Upper lobe of left lung (tissue), 6 donors: ENCODE measurements around the gene PLSCR4. TPM values are rescaled to one million over a fixed set of nuclear protein-coding genes. Genes with fewer than 3 reads are reported as not detected.

Experiments
- ATAC-seq, 2 donors: fragments of 200-7000 bp; cut with Tn5 transposase; one replicate each; pipeline ENCODE4 v1.9.1; 2022; ENCODE audit warnings: mild to moderate bottlenecking in 2 of 2, moderate library complexity in 2 of 2; ENCODE audit not compliant: low FRiP score in 2 of 2
- DNase-seq, 2 donors: peaks; one replicate each; pipeline ENCODE4 v3.0.0-alpha.2; 2019 to 2020
- H3K27ac ChIP-seq, 4 donors: fragments of 200-600 bp; sonication (generic); one replicate each; pipeline ENCODE4 v1.5.1; 2016 to 2019
- H3K27me3 ChIP-seq, 4 donors: fragments of 200-600 bp; sonication (generic); one replicate each; pipeline ENCODE4 v1.5.1; 2017 to 2019
- H3K36me3 ChIP-seq, 4 donors: fragments of 200-600 bp; sonication (generic); one replicate each; pipeline ENCODE4 v1.5.1; 2016 to 2019
- H3K4me1 ChIP-seq, 4 donors: fragments of 200-600 bp; sonication (generic); one replicate each; pipeline ENCODE4 v1.5.1; 2018 to 2019
- H3K4me3 ChIP-seq, 4 donors: fragments of 200-600 bp; sonication (generic); one replicate each; pipeline ENCODE4 v1.5.1; 2017 to 2019; ENCODE audit warnings: mild to moderate bottlenecking in 2 of 4, moderate library complexity in 1 of 4
- H3K9me3 ChIP-seq, 4 donors: fragments of 200-600 bp; sonication (generic); one replicate each; pipeline ENCODE4 v1.5.1; 2018 to 2019
- EP300 ChIP-seq, 4 donors: sonication (generic); formaldehyde crosslinking; IDR thresholded peaks; one replicate each; pipeline ENCODE4 v1.5.1; 2017; ENCODE audit warnings: antibody characterized with exemption in 4 of 4, control low read depth in 2 of 4
- POLR2A ChIP-seq, 4 donors: fragments of 450-650 bp; IDR thresholded peaks; one replicate each; pipeline ENCODE4 v1.5.1; 2016 to 2017; ENCODE audit warnings: antibody characterized with exemption in 4 of 4, mild to moderate bottlenecking in 2 of 4
- POLR2AphosphoS5 ChIP-seq, 2 donors: sonication (generic); formaldehyde crosslinking; IDR thresholded peaks; one replicate each; pipeline ENCODE4 v1.5.1; 2017; ENCODE audit warnings: antibody characterized with exemption in 2 of 2
- WGBS, 2 donors: methylation state at CpG; one replicate each; pipeline ENCODE4 v1.1.5; 2017 to 2018; 5-methylcytosine and 5-hydroxymethylcytosine counted together
- total RNA-seq, 6 donors: library from RNA; depleted of rRNA in 4 of 6; stranded (reverse); fragments of >200 nt in 4 of 6; gene quantifications; one replicate each; pipeline versions ENCODE4 v1.1.0 to v1.2.1, GENCODE V29; 2016 to 2021
- TF ChIP-seq, protein P1 (sequence below), 6 experiments: fragments of 450-650 bp in 4 of 6; fragments of 200-600 bp in 2 of 6; sonication (generic) in 2 of 6; IDR thresholded peaks; one replicate each; pipeline ENCODE4 v1.5.1; 2016 to 2019; ENCODE audit warnings: antibody characterized with exemption in 6 of 6
- donor health status: DM: no; HTN: no; CAD: no; lungs with moderate emphysema.
- donor health status: DM: no; HTN: yes; CAD: no; lungs with severe emphysema.

Gene PLSCR4
- total RNA-seq, 6 donors from 2014 or later = 16.8 to 56.4 (median 37.8) TPM

DNA sequence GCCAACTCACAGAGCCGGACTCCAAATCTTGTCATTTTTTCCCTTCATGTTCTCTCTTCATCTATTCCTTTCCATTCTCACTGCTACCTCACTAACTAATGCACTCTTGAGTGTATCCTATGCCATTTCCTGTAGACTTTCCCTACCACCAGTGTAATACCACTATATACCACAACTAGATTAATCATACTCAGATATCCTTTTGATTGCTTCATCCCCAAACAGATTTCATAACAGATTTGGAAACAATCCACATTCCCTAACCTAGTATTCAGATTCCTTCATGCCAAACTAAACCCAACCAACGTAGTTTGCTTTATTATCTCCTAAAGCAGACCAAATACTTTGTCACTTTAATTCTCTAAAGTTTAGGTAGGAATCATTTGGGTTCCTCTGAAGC, 87.3 kb downstream of the PLSCR4 start:
- Histone ChIP-seq H3K4me1 (peaks cover 2 to 16% (median 4%) of the 10 kb centered on the region in 4 donors), H3K27me3 (no peaks in the 10 kb centered on the region), H3K9me3 (no peaks in the 10 kb centered on the region), H3K27ac (no peak overlapping the region), H3K4me3 (no peak overlapping the region), H3K36me3 (no peaks in the 10 kb centered on the region)
- DNase-seq (no peak), ATAC-seq (no peak)
- TF ChIP-seq, protein P1, sequence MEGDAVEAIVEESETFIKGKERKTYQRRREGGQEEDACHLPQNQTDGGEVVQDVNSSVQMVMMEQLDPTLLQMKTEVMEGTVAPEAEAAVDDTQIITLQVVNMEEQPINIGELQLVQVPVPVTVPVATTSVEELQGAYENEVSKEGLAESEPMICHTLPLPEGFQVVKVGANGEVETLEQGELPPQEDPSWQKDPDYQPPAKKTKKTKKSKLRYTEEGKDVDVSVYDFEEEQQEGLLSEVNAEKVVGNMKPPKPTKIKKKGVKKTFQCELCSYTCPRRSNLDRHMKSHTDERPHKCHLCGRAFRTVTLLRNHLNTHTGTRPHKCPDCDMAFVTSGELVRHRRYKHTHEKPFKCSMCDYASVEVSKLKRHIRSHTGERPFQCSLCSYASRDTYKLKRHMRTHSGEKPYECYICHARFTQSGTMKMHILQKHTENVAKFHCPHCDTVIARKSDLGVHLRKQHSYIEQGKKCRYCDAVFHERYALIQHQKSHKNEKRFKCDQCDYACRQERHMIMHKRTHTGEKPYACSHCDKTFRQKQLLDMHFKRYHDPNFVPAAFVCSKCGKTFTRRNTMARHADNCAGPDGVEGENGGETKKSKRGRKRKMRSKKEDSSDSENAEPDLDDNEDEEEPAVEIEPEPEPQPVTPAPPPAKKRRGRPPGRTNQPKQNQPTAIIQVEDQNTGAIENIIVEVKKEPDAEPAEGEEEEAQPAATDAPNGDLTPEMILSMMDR (IDR thresholded peaks at IDR 0.05) = peak in 5 of 6 experiments; percentile 7 to 67 (median 48)
- TF ChIP-seq POLR2AphosphoS5 (IDR thresholded peaks at IDR 0.05) (peak in 1 of 2 donors; percentile 14), EP300 (IDR thresholded peaks at IDR 0.05) (no peak), POLR2A (IDR thresholded peaks at IDR 0.05) (no peak)
- WGBS, 2 donors = 64 to 77% methylated on average over 2 of the region's 2 CpGs

DNA sequence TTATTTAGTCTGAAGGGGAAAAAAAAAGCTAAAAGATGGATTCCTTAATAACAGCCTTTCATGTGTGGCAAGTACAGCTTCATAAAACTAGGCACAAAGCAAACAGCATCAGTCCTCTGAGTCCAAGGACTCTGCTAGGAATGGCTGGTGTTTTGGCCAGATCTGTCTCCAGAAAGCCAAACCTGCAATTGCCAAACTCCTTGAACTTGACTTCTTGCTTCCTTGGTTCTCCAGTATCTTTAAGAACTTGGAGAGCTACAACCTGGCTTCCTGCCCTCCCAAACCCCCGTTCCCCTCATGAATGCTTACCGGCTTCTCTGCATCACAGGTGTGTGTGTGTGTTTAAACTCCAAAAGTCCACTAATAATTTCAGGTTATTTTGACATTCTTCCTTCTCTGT, 88.3 kb downstream of the PLSCR4 start:
- no peak for DNase-seq
- H3K27ac ChIP-seq = peak overlapping the region in 1 of 4 donors; percentile 96
- H3K4me1 ChIP-seq = peaks cover 3 to 21% (median 8%) of the 10 kb centered on the region in 4 donors
- ATAC-seq = no peak
- no peaks in the 10 kb centered on the region for H3K36me3 ChIP-seq
- 61 to 74% methylated on average over 2 of the region's 2 CpGs for WGBS, 2 donors
- no peak for TF ChIP-seq POLR2A (IDR thresholded peaks at IDR 0.05)
- no peak for TF ChIP-seq EP300 (IDR thresholded peaks at IDR 0.05)
- no peak for TF ChIP-seq POLR2AphosphoS5 (IDR thresholded peaks at IDR 0.05)
- TF ChIP-seq, protein P1 (IDR thresholded peaks at IDR 0.05) = no peak
- no peak overlapping the region for H3K4me3 ChIP-seq
- no peaks in the 10 kb centered on the region for H3K27me3 ChIP-seq
- H3K9me3 ChIP-seq = no peaks in the 10 kb centered on the region

DNA sequence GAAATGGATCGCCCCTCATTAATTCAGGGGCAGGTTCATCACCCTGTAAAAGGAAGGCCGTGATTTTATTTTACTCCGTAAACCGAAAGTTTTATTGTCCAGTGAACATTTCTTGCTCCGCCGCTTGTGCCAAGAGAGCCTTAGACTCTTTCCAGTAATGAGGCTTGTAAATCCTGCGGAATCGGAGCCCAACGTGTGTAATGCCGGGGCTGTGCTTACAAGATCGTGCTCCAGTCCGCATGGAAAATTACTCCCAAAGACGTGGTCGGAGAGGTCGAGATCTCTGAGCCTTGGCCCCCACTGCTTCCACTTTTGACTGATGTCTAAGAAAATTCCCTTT, 89.3 kb downstream of the PLSCR4 start:
- H3K36me3 ChIP-seq = no peaks in the 10 kb centered on the region
- H3K9me3 ChIP-seq = no peaks in the 10 kb centered on the region
- peak overlapping the region; percentile 60 to 82 (median 71) for H3K4me3 ChIP-seq
- DNase-seq = peak in 1 of 2 donors; percentile 30
- ATAC-seq = peak in 1 of 2 donors; percentile 31
- WGBS, 2 donors = 6 to 13% methylated on average over 14 to 15 of the region's 15 CpGs
- no peak for TF ChIP-seq POLR2A (IDR thresholded peaks at IDR 0.05)
- TF ChIP-seq POLR2AphosphoS5 (IDR thresholded peaks at IDR 0.05) = no peak
- no peak for TF ChIP-seq EP300 (IDR thresholded peaks at IDR 0.05)
- TF ChIP-seq, protein P1 (IDR thresholded peaks at IDR 0.05) = no peak
- H3K27me3 ChIP-seq = no peaks in the 10 kb centered on the region
- peak overlapping the region; percentile 89 to 96 (median 92) for H3K27ac ChIP-seq
- H3K4me1 ChIP-seq = peaks cover 6 to 21% (median 16%) of the 10 kb centered on the region in 4 donors

DNA sequence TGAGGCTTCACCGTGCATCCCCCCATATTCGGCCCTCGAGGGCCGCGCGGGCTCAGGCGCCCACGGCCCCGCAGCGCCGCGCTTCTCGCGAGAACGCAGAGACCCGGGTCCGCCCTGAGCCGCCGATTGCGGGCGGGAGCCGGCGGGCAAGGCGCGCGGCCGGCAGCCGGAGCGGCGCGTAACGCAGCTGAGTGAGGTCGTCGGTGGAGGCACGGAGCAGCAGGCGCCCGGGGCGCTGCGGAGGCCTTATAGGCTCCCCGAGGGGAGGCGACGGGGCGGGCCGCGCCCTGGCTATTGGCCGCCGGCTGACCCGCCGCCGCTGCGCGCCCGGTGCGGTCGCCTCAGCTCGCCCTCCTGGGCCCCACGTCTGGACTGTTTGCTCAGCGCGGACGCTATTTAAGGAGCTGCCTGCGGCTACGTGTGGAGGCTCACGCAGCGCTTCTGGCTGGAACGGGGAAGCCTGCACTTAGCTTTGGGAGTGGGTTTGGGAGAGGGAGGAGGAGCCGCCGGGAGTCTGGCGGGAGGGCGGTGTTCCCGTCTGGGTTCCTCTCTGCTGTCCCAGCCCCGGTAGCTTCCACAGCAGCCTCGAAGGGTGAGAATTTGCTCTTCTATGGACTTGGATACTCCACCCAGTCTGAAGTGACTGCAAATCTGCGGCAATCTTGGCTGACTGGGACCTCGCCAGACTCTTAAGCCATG, 89.8 kb downstream of the PLSCR4 start, which contains the start of gene PLOD2:
Gene PLOD2 (minus strand): TSS at position 221 of the 699 bp plus-strand sequence. CDS start 195 bp downstream, at position 26.
- H3K9me3 ChIP-seq = no peaks in the 10 kb centered on the region
- peak; percentile 88 to 92 for ATAC-seq
- peak; percentile 70 to 95 for DNase-seq
- TF ChIP-seq, protein P1 (IDR thresholded peaks at IDR 0.05) = peak in 2 of 6 experiments; percentile 15 to 21
- TF ChIP-seq EP300 (IDR thresholded peaks at IDR 0.05) = peak in 1 of 4 donors; percentile 36
- peak; percentile 64 to 79 for TF ChIP-seq POLR2AphosphoS5 (IDR thresholded peaks at IDR 0.05)
- TF ChIP-seq POLR2A (IDR thresholded peaks at IDR 0.05) = peak in 3 of 4 donors; percentile 66 to 91 (median 86)
- WGBS, 2 donors = 0% methylated on average over 15 to 27 of the region's 74 CpGs
- no peaks in the 10 kb centered on the region for H3K27me3 ChIP-seq
- peaks cover 10 to 23% (median 19%) of the 10 kb centered on the region in 4 donors for H3K4me1 ChIP-seq
- peak within 1 kb of the TSS; percentile 89 to 96 (median 92) for H3K27ac ChIP-seq
- peak within 1 kb of the TSS; percentile 60 to 82 (median 71) for H3K4me3 ChIP-seq
- no peaks in the 10 kb centered on the region for H3K36me3 ChIP-seq
